Activated CD4-positive, alpha-beta T cell treated with anti-CD3 and anti-CD28 coated beads, Interleukin-2, amount 50 U/mL, for 24 hours (primary cell): Measurements from ENCODE around the gene ST3GAL6.

Source experiments
- DNase-seq, 2 donors: peaks; one replicate each; pipeline ENCODE4 v3.0.0-alpha.2; 2020; ENCODE audit warnings: low read depth in 1 of 2, low spot score in 1 of 2

ST3GAL6 gene, protein sequence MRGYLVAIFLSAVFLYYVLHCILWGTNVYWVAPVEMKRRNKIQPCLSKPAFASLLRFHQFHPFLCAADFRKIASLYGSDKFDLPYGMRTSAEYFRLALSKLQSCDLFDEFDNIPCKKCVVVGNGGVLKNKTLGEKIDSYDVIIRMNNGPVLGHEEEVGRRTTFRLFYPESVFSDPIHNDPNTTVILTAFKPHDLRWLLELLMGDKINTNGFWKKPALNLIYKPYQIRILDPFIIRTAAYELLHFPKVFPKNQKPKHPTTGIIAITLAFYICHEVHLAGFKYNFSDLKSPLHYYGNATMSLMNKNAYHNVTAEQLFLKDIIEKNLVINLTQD

GRCh38 chr3:98763076-98763475 lies at the start of gene ST3GAL6:
Gene ST3GAL6 (plus strand): TSS chr3:98763340. CDS start chr3:98768441, 5,101 bp downstream.
- no peak for DNase-seq

DNA sequence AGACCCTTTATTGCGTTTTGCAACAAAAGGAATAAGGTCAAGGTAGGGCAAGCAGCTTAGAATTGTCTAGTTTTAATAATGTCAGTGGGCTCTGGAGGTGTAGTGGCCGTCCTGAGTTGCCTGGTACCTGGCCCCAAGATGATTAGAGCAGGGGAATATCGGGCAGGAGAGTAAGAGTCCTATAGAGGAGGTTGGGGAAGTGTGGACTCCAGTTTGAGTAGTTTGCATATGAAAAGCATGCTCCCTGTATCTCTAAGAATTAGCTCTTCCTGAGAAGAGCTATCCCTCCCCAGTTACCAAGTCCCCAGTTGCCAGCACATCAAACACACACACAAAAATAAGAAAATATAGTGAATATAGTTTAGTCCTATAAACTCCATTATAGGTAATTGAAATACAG lies 49.2 kb upstream of the ST3GAL6 start:
- no peak for DNase-seq

- DNase-seq, result no peak
These were observed 45.6 kb upstream of the ST3GAL6 start for GRCh38 chr3:98717584-98717983.

- DNase-seq, result no peak
These were observed 44.4 kb upstream of the ST3GAL6 start for GRCh38 chr3:98718730-98719129.

GRCh38 chr3:98721776-98722175 lies 41.4 kb upstream of the ST3GAL6 start:
- DNase-seq, result no peak

DNA sequence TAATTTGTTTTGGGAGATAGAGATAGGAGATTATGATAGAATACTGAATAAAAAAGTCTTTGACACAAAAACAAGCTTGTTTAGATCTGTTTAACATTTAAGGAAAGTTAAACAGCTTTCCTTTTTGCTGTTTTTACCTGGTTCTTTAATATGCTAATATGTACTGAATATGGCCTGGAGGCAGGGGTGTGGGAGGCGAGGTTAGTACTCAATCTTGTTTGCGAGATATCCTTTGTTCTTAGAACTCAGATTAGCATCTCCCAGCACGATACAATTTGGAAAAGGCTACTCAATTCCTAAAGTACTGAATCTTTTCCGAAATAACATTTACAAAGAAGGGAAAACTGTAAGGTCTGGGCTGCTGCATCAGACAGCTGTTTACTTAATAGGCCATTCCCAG lies 40.8 kb upstream of the ST3GAL6 start:
- DNase-seq, result no peak

DNA sequence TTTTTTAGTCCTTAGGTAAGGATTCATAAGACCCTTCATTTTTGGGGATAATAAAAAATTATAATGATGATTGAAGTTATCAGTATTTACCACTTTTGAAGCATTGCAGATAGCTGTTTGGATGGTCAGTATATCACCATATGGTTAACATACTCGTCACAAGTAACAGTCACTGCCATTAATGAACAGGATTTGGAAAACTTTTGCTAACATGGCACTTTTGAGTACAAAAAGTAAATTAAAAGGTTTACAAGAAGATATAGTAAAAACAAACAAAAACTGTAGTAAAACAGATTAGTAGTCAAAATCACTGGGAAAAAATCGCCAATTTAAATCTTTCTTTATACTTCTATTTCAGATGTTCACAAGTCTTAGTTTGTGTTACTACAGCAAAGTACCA lies 37.8 kb upstream of the ST3GAL6 start:
- DNase-seq, result no peak

- no peak for DNase-seq
These were observed 37.1 kb upstream of the ST3GAL6 start for GRCh38 chr3:98726084-98726483.

- DNase-seq, result no peak
These were observed 35.5 kb upstream of the ST3GAL6 start for GRCh38 chr3:98727638-98728037.

DNA sequence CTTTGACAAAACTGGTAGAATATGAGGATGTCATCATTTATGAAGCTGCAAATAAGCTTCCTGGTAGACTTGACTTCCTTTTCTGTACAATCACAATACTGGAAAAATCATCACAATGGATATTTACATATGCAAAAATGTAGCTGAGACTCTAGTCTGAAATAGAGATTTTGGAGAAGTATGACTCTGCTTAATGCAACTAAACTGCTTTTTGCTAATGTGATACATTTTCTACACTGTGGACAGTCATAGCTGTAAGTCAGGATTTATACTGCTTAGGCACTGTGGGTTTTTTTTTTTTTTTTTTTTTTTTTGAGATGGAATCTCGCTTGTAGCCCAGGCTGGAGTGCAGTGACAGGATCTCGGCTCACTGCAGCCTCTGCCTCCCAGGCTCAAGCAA lies 34.5 kb upstream of the ST3GAL6 start:
- no peak for DNase-seq

DNA sequence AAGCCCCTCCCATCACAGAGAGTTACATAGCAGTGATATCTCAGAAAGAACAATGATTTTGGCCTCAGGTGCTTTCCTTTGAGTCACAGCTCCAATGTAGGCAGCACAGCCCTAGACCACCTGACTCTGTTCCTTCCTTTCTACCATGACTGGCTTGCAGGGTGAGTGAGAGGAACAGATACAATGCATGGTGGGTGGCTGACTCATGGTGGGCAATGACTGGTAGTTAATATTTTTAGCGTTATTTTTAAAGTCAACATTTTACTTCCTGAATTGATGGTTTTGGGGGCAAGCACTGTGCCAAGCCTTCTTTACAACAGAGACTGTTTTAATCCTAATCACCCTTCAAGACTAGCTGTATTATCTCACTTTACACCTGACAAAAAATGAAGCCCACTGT lies 32.8 kb upstream of the ST3GAL6 start:
- no peak for DNase-seq

DNA sequence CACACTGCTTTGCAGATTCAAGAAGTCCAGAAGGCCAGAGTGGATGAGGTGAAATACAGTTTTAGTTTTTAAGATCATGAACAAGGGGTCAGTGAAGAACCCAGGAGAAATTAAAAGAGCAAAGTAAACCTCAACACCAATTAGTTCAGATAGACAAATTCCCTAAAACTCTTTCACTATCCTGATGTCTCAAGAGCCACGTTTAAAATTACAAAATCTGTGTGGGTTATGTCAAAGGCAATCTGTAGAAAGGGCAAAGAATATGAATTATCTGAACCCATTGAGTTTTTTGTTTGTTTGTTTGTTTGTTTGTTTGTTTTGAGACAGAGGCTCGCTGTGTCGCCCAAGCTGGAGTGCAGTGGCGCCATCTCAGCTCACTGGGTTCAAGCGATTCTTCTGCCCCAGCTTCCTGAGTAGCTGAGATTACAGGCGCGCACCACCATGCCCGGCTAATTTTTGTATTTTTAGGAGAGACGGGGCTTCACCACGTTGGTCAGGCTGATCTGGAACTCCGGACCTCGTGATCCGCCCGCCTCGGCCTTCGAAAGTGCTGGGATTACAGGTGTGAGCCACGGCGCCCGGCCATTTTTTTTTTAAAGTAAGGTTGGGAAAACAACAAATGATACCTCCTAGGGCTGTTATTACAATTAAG lies 32.1 kb upstream of the ST3GAL6 start:
- no peak for DNase-seq

GRCh38 chr3:98731720-98732285 lies 31.3 kb upstream of the ST3GAL6 start:
- DNase-seq, result no peak

- no peak for DNase-seq
These were observed 30.7 kb upstream of the ST3GAL6 start for GRCh38 chr3:98732286-98733052.

- DNase-seq, result no peak
These were observed 29.9 kb upstream of the ST3GAL6 start for GRCh38 chr3:98733053-98733811.

GRCh38 chr3:98733812-98734281 lies 29.3 kb upstream of the ST3GAL6 start:
- DNase-seq, result no peak

GRCh38 chr3:98734306-98734705 lies 28.8 kb upstream of the ST3GAL6 start:
- no peak for DNase-seq

GRCh38 chr3:98734735-98735134 lies 28.4 kb upstream of the ST3GAL6 start:
- DNase-seq, result no peak

- no peak for DNase-seq
These were observed 27.8 kb upstream of the ST3GAL6 start for GRCh38 chr3:98735296-98735695.

DNA sequence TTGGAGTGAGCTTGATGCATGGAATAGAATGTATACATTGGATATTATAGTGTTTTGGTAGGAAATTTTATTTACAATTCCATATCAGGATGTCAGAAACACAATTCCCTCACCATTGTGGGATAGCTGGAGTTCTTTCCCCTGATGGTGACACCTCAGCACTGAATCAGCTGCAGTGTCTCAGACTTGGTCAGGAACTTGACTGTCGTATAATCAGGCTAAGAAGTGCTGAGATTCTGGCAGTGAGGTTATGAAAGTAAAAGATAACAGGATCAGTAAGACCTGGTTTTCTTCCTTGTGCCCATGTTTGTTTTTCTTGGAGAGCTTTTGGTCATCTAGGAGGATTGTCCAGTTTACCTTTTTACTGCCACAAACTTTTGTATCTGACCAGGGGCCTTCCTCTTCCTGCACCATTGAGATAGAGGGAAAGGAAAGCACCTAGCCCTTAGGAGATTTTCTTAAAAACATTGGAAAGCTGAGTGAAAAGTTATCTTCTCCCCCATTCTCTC lies 27.3 kb upstream of the ST3GAL6 start:
- no peak for DNase-seq

GRCh38 chr3:98737301-98737700 lies 25.8 kb upstream of the ST3GAL6 start:
- no peak for DNase-seq
